Uterus (tissue), 2 donors: ENCODE measurements around the gene HDDC3.

Source experiments
- POLR2A ChIP-seq, 2 donors: fragments of 450-650 bp; IDR thresholded peaks; one replicate each; pipeline ENCODE4 v1.6.1; 2016; ENCODE audit warnings: antibody characterized with exemption in 2 of 2, mild to moderate bottlenecking in 1 of 2, moderate library complexity in 1 of 2
- TF ChIP-seq, protein P1 (sequence below), 4 experiments: fragments of 200-600 bp in 2 of 4; fragments of 450-650 bp in 2 of 4; sonication (generic) in 2 of 4; IDR thresholded peaks; one replicate each; pipeline ENCODE4 v1.5.1; 2016 to 2019; ENCODE audit warnings: antibody characterized with exemption in 4 of 4, mild to moderate bottlenecking in 2 of 4, moderate library complexity in 1 of 4

DNA sequence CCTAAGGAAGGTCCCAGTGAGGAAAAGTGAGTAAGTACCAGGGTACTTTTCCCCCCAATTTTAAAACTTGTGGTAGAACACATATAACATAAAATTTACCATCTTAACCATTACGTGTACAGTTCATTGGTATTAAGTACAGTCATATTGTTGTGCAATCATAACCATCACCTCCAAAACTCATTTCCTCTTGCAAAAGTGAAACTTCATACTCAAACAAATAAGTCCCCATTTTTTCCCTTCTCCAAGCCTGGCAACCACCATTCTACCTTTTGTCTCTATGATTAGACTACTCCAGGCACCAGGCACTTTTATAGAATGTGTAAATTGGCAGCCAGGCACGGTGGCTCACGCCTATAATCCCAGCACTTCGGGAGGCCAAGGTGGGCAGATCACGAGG lies 49.8 kb upstream of the HDDC3 start:
- TF ChIP-seq, protein P1, sequence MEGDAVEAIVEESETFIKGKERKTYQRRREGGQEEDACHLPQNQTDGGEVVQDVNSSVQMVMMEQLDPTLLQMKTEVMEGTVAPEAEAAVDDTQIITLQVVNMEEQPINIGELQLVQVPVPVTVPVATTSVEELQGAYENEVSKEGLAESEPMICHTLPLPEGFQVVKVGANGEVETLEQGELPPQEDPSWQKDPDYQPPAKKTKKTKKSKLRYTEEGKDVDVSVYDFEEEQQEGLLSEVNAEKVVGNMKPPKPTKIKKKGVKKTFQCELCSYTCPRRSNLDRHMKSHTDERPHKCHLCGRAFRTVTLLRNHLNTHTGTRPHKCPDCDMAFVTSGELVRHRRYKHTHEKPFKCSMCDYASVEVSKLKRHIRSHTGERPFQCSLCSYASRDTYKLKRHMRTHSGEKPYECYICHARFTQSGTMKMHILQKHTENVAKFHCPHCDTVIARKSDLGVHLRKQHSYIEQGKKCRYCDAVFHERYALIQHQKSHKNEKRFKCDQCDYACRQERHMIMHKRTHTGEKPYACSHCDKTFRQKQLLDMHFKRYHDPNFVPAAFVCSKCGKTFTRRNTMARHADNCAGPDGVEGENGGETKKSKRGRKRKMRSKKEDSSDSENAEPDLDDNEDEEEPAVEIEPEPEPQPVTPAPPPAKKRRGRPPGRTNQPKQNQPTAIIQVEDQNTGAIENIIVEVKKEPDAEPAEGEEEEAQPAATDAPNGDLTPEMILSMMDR (IDR thresholded peaks at IDR 0.05): no peak
- no peak for TF ChIP-seq POLR2A (IDR thresholded peaks at IDR 0.05)
